ENCODE measurements around the gene MAN1C1. TPM values are rescaled to one million over a fixed set of nuclear protein-coding genes. Genes with fewer than 3 reads are reported as not detected.

MAN1C1 gene
- total RNA-seq, 1 experiment from 2014 or later = 3.3 TPM

GRCh38 chr1:25614501-25615171 is 2.0 kb upstream of the MAN1C1 start:
- no peak for DNase-seq (ENCODE audit: low read depth)

GRCh38 chr1:25615172-25615541 is 1.4 kb upstream of the MAN1C1 start:
- no peak for DNase-seq (ENCODE audit: low read depth)

DNA sequence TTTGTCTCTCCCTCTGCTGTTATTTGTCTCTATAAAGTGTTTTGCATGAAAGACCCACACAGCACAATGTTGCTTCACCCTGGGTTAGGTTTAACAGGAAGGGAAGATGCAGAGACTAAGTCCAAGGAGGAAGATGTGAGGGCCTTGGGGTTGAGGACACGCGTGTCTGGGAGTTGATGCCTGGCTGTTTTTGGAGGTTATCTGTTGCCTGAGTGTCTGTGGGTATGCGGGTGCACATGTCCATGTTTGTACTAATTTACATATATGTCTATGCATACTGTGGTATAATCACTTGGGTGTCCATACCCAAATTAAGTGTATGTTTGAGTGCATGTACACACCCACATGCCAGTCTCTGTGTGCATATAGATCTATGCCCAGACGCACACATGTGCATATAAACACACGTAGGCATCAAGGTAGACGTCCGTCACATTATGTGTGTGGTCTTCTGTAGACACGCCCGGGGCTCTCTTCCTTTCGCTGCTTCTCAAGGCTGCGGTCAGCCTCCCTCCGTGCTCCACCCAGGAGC is 962 bp upstream of the MAN1C1 start:
- no peak for DNase-seq (ENCODE audit: low read depth)

- no peak for DNase-seq (ENCODE audit: low read depth)
Measured at GRCh38 chr1:25616987-25617624, 515 bp downstream of the MAN1C1 start.

- DNase-seq (ENCODE audit: low read depth) = no peak
Measured at GRCh38 chr1:25617625-25618432, 1.2 kb downstream of the MAN1C1 start.

DNA sequence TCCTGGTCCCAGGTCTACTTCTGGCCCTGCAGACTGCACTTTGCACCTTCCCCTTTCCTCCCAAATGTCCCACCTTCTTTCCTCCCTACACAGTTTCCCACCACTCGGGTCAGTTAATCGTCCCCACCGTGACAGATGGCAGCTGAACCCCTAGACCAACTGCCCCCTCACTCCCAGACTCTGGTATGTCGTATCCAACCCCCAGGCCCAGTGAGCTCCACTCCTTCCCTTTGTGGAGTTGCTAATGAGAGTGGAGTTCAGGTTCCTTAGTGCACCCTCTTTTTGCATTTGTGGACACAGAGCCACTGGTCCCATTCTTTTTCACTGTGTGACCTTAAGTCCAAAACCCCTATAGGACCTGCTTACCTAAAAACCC is 1.8 kb downstream of the MAN1C1 start:
- DNase-seq (ENCODE audit: low read depth) = no peak

DNA sequence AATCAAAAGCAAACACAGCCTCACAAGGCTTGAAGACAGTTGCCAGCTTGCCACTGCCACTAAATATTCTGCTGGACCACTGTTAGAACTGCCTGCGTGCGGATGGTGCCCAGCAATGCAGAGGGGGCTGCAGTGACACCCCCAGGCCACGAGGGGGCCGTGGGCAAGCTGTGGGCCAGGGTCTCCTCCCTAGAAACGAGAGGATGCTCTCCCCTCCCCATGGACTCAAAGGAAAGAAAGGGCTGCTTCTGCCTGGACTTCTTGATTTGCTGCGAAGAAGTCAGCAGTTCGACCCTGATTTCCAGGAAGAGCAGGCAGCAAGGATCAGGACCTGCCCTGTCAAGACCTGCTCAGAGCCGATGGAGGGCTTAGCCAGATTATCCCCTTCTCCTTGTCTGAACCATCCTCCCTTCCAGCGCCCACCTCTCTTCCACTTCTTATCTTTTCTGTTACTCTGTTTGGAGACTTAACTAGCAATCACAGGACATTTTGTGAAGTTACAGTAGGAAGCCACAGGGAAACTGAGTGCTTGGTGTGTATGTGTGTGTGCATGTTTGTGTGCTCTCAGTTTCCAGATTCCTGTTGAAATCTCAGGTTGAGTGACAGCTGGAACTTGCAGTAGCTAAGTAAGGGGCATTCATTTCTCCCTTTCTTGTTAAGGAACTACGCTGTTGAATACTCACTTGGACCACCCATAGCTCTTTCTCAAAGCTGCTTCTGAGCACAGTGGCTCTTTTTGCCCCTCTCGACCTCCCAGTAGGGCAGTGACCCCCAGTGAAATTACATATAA is 2.7 kb downstream of the MAN1C1 start:
- DNase-seq (ENCODE audit: low read depth) = no peak

DNA sequence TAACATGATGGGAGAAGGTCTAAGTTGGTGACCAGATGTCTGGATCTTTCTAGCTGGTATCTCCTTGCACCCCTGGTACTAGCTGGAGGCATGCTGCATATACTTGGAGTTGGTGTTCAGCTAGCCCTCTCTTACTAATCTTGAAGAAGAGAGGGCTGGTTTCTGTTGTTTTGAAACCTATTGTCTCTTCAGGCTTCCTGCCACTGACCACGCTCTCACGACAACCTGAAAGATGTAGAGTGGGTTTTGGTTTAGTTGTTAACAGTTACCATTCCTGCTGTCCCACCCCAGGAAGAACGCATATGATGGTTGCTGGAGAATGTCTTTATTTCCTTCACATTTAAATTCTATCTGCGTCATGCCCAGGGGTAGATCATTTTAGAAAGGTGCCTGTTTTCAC is 3.6 kb downstream of the MAN1C1 start:
- no peak for DNase-seq (ENCODE audit: low read depth)

DNA sequence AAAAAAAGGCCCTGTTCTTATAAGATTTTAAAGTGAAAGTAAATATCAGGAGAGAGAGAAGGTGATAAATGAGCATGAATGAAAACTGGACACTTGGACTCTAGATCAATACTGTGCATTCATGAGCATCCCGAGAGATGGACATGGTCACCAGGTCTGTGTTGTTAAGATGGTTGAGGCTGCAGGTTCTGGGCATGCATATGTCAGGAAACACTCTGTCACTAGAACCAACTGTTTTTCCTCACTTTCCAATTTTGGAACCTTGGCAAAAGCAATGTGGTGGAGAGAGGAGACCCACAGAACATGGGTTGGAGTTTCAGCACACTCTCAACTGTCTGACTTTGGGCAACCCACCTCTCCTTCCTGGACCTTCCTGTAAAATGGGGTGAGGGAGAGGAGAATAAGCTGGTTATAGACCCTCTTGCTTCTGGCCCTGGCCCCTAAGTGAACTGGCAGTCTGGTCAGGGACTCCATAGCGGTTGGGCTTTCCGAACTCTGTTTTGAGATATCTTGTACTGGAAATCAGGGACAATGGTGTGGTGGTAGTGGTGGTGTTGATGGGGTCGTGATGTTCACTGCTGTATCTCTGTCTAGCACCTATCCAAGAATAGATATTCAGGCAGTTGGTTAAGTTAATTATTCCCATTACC is 4.2 kb downstream of the MAN1C1 start:
- DNase-seq (ENCODE audit: low read depth) = no peak

DNA sequence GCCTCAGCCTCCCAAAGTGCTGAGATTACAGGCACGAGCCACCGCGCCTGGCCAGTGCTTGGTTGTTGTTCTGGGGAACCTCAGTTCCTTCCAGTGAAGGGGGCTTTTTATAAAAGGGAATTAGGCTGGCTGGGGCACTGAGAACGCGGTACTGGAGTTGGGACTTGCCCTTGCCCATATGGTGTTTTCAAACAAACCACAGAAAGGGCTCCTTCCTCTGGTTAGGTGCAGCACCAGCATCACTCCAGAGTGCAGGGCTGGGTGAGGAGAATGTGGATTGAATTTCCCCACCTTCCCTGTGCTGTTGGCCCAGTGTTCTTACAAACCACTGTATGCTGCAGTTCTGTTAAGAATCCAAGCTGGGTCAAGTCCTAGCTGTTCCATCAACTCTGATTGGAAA is 5.3 kb downstream of the MAN1C1 start:
- DNase-seq (ENCODE audit: low read depth) = no peak

- no peak for DNase-seq (ENCODE audit: low read depth)
Measured at GRCh38 chr1:25622531-25622930, 5.9 kb downstream of the MAN1C1 start.

GRCh38 chr1:25623007-25623406 is 6.4 kb downstream of the MAN1C1 start:
- no peak for DNase-seq (ENCODE audit: low read depth)

DNA sequence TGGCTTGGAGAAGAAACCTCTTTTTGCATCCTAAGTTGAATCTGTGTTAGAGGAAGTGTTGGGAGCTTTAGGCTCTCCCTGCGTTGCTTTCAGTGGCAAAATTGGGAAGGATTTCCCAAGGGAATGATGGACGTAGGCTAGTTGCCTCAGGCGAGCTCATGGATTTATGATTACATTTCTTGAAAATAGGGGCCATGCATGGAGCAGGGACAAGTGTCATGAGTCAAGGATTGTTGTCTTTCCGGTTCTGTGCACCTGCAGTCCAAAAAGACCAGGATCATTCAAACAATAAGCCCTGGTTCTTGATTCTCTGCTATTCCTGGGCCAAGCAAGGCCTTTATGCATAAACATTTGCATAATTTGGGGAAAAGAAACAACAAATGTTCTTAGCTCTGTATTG is 7.1 kb downstream of the MAN1C1 start:
- DNase-seq (ENCODE audit: low read depth) = no peak

GRCh38 chr1:25624156-25624555 is 7.6 kb downstream of the MAN1C1 start:
- no peak for DNase-seq (ENCODE audit: low read depth)

DNA sequence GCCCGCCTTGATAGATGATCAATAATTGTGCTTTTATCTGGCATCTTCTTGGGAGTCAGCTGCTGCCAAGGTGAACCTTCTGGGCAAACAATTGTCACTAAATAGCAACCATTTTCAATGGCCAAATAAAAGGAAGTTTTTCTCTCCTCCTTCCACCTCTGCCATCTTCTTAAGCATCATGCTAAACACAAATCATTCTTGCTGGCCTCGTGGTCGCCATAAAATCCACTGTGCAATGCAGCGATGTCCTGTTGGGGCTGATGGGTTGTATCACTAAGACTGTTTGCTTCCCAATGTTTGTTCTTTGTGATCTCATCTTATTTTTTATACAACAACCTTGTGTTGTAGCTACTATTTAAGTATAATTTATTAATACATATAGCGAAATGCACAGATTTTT is 8.0 kb downstream of the MAN1C1 start:
- no peak for DNase-seq (ENCODE audit: low read depth)

DNA sequence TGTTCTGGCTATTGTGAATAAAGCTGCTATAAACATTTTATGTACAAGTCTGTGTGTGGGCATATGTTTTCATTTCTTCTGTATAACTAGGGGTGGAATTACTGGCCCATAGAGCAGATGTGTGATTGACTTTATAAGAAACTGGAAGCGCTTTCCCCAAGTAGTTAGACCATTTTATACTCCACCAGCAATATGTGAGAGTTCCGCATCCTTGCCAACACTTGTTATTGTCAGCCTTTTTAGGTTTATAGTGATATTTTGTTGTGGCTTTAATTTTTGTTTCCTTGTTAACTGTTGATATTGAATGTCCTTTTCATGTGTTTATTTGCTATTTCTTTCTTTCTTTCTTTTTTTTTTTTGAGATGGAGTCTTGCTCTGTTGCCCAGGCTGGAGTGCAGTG is 9.4 kb downstream of the MAN1C1 start:
- DNase-seq (ENCODE audit: low read depth) = no peak

DNA sequence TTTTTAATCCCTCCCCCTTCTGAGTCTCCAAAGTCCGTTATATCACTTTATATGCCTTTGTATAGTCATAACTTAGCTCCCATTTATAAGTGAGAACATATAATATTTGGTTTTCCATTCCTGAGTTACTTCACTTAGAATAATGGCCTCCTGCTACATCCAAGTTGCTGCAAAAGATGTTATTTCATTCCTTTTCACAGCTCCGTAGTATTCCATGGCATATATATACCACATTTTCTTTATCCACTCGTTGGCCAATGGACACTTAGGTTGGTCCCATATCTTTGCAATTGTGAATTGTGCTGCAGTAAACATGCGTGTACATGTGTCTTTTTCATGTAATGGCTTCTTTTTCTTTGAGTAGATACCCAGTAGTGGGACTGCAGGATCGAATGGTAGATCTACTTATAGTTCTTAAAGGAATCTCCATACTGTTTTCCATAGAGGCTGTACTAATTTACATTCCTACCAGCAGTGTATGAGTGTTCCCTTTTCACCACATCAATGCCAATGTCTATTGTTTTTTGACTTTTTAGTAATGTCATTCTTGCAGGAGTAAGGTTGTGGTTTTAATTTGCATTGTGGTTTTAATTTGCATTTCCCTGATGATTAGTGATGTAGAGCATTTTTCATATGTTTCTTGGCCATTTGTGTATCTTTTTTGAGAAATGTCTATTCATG is 12.3 kb downstream of the MAN1C1 start:
- no peak for DNase-seq (ENCODE audit: low read depth)

- peak; percentile 56 for DNase-seq (ENCODE audit: low read depth)
Measured at GRCh38 chr1:25629836-25630235, 13.2 kb downstream of the MAN1C1 start.

DNA sequence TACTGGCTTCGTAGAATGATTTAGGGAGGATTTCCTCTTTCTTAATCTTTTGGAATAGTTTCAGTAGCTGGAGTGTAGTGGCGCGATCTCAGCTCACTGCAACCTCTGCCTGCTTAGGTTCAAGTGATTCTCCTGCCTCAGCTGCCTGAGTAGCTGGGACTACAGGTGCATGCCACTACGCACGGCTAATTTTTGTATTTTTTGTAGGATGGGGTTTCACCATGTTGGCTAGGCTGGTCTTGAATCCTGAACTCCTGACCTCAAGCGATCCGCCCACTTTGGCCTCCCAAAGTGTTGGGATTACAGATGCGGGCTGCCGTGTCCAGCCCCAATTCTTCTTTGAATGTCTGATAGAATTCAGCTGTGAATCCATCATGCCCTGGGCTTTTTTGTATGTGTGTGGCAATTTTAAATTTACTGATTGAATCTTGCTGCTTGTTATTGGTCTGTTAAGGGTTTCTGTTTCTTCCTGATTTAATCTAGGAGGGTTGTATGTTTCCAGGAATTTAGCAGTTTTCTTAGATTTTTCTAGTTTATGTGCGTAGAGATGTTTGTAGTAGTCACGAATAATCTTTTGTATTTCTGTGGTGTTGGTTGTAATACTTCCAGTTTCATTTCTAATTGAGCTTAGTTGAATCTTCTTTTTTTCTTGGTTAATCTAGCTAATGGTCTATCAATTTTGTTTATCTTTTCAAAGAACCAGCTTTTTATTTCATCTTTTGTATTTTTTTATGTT is 15.3 kb downstream of the MAN1C1 start:
- DNase-seq (ENCODE audit: low read depth) = no peak

- DNase-seq (ENCODE audit: low read depth) = no peak
Measured at GRCh38 chr1:25634066-25634465, 17.5 kb downstream of the MAN1C1 start.
